GM12878 (cell line): ENCODE results near the gene OR10H3. TPM values are rescaled to one million over a fixed set of nuclear protein-coding genes. Genes with fewer than 3 reads are reported as not detected.

Experiments
- ATAC-seq: fragments of 200-7000 bp; cut with Tn5 transposase; 3 replicates; pipeline ENCODE4 v1.9.1; 2020; ENCODE audit warnings: mild to moderate bottlenecking, moderate library complexity
- BruUV-seq: library from RNA; stranded (reverse); fragments of 400-500 nt; replicated peaks from 2 replicates; lab custom pipeline; 2021; lab: Mats Ljungman, UMichigan
- CTCF ChIA-PET: fragments of 300-600 bp; sonication (Branson Sonifier 250); formaldehyde crosslinking; extraction: SDS; loops from one replicate; lab custom pipeline; 2021; ENCODE audit warnings: inconsistent platforms; lab: Yijun Ruan, JAX
- POLR2A ChIA-PET: fragments of 350-600 bp; formaldehyde crosslinking; extraction: SDS; loops from one replicate; lab custom pipeline; 2021; ENCODE audit warnings: inconsistent platforms; lab: Charles Lee
- RAD21 ChIA-PET: fragments of 300-600 bp; sonication (Branson Sonifier 250); formaldehyde crosslinking; loops from one replicate; lab custom pipeline; 2023; ENCODE audit warnings: antibody characterized with exemption; ENCODE audit not compliant: unreplicated experiment; lab: Charles Lee
- SMC1A ChIA-PET: fragments of 300-600 bp; sonication (Branson Sonifier 250); formaldehyde crosslinking; loops from one replicate; lab custom pipeline; 2023; ENCODE audit not compliant: unreplicated experiment, uncharacterized antibody; lab: Charles Lee
- DNase-seq: peaks from one replicate; pipeline ENCODE4 v3.0.0-alpha.2; 2011; ENCODE audit warnings: low read depth, low spot score
- FAIRE-seq: peaks from 3 replicates; lab custom pipeline; 2011; peaks lifted over from hg19 to GRCh38; lab: Jason Lieb, UNC
- H2AFZ ChIP-seq: 2 replicates; pipeline ENCODE4 v1.6.0; 2011; ENCODE audit warnings: low read depth, low read length, control low read depth; ENCODE audit not compliant: control insufficient read depth
- H3K27ac ChIP-seq: 2 replicates; pipeline ENCODE4 v1.5.1; 2011; ENCODE audit warnings: control low read depth; ENCODE audit not compliant: control insufficient read depth, insufficient read depth
- H3K27me3 ChIP-seq, 2 experiments: replicated peaks in 1 of 2; 2 replicates each; pipeline versions ENCODE4 v1.6.0 to v1.6.1; 2011; ENCODE audit warnings: low read length in 1 of 2; ENCODE audit not compliant: control insufficient read depth in 2 of 2, insufficient read depth in 2 of 2
- H3K36me3 ChIP-seq, 2 experiments: 2 replicates each; pipeline ENCODE4 v1.5.1; 2011; ENCODE audit warnings: low read length in 1 of 2; ENCODE audit not compliant: control insufficient read depth in 2 of 2, insufficient read depth in 2 of 2
- H3K4me1 ChIP-seq: 2 replicates; pipeline ENCODE4 v1.6.1; 2011; ENCODE audit warnings: mild to moderate bottlenecking, low read length, moderate library complexity, mixed read lengths; ENCODE audit not compliant: control insufficient read depth, insufficient read depth
- H3K4me2 ChIP-seq: 2 replicates; pipeline ENCODE4 v1.6.0; 2011; ENCODE audit warnings: control low read depth; ENCODE audit not compliant: control insufficient read depth, insufficient read depth
- H3K4me3 ChIP-seq: fragments of 200-600 bp; sonication (generic); 2 replicates; pipeline ENCODE4 v1.5.1; 2016
- H3K79me2 ChIP-seq: 2 replicates; pipeline ENCODE4 v1.6.0; 2011; ENCODE audit warnings: low read length; ENCODE audit not compliant: control insufficient read depth, insufficient read depth
- H3K9ac ChIP-seq: 2 replicates; pipeline ENCODE4 v1.8.0; 2011; ENCODE audit warnings: low read length, control low read depth, mixed read lengths; ENCODE audit not compliant: control insufficient read depth, insufficient read depth
- H3K9me3 ChIP-seq: replicated peaks from 3 replicates; pipeline ENCODE4 v1.5.1; 2011; ENCODE audit warnings: mild to moderate bottlenecking, low read length; ENCODE audit not compliant: control insufficient read depth, insufficient read depth
- H4K20me1 ChIP-seq: 2 replicates; pipeline ENCODE4 v1.6.0; 2011; ENCODE audit not compliant: control insufficient read depth, insufficient read depth
- BHLHE40 ChIP-seq, 2 experiments: fragments of 450-650 bp in 1 of 2; IDR thresholded peaks; 2 replicates each; pipeline ENCODE4 v1.6.1; 2011 to 2017; ENCODE audit warnings: low read depth in 2 of 2, borderline replicate concordance in 1 of 2, improper control_type of control experiment in 1 of 2, low read length in 1 of 2, mild to moderate bottlenecking in 1 of 2
- CHD4 ChIP-seq: fragments of 200-600 bp; sonication (generic); IDR thresholded peaks from 2 replicates; pipeline ENCODE4 v1.6.1; 2016; ENCODE audit warnings: mild to moderate bottlenecking
- FOXK2 ChIP-seq: fragments of 450-650 bp; IDR thresholded peaks from 2 replicates; pipeline ENCODE4 v1.6.1; 2017; ENCODE audit warnings: mild to moderate bottlenecking, moderate library complexity
- MEF2A ChIP-seq: IDR thresholded peaks from 2 replicates; pipeline ENCODE4 v1.6.1; 2011; ENCODE audit warnings: low read depth, mild to moderate bottlenecking, low read length, moderate library complexity; ENCODE audit not compliant: insufficient read depth
- NFYA ChIP-seq: IDR thresholded peaks from 2 replicates; pipeline ENCODE4 v1.6.1; 2011; ENCODE audit warnings: low read depth, mild to moderate bottlenecking, low read length, improper control_type of control experiment, borderline replicate concordance
- PML ChIP-seq: IDR thresholded peaks from 2 replicates; pipeline ENCODE4 v1.6.1; 2012; ENCODE audit warnings: low read length, inconsistent platforms
- RBBP5 ChIP-seq: fragments of 200-600 bp; sonication (generic); conservative IDR thresholded peaks from 2 replicates; pipeline ENCODE4 v1.6.1; 2016
- SIX5 ChIP-seq: IDR thresholded peaks from 2 replicates; pipeline ENCODE4 v1.6.1; 2011; ENCODE audit warnings: mild to moderate bottlenecking, low read depth, low read length, moderate library complexity; ENCODE audit not compliant: severe bottlenecking
- TAF1 ChIP-seq: IDR thresholded peaks from 2 replicates; pipeline ENCODE4 v1.6.1; 2011; ENCODE audit warnings: mild to moderate bottlenecking, low read depth, low read length, borderline replicate concordance
- TCF12 ChIP-seq: IDR thresholded peaks from 2 replicates; pipeline ENCODE4 v1.6.1; 2011; ENCODE audit warnings: low read depth, mild to moderate bottlenecking, low read length
- ZNF207 ChIP-seq: fragments of 450-650 bp; IDR thresholded peaks from 2 replicates; pipeline ENCODE4 v1.6.1; 2014; ENCODE audit warnings: antibody characterized with exemption, mild to moderate bottlenecking, borderline replicate concordance
- WGBS: methylation state at CpG from one replicate; pipeline ENCODE4 v1.1.6; 2016; ENCODE audit warnings: low lambda C conversion rate; ENCODE audit not compliant: insufficient replicate concordance, insufficient coverage; ENCODE audit errors: missing lambda C conversion rate; 5-methylcytosine and 5-hydroxymethylcytosine counted together
- in situ Hi-C: fragments of 300-500 bp; cut with MboI; formaldehyde crosslinking; loops from 9 replicates; pipeline ENCODE4 v1.14.3; 2018; ENCODE audit warnings: mixed read lengths
- intact Hi-C: fragments of 100-400 bp; cut with micrococcal nuclease; formaldehyde crosslinking; loops from one replicate; pipeline ENCODE4 v1.14.2; 2022; ENCODE audit not compliant: unreplicated experiment
- polyA plus RNA-seq, 11 experiments: library from polyadenylated mRNA; depleted of rRNA in 4 of 11; unstranded in 6 of 11; stranded (reverse) in 5 of 11; fragments of >200 nt; fragmentation: Nextera tagmentation in 4 of 11; fragmentation: Illumina TruSeq in 1 of 11; extraction: Ambion mirVana in 4 of 11; extraction: Trizol in 1 of 11; gene quantifications; 1 replicate in 1 of 11; 2 replicates in 10 of 11; pipeline versions ENCODE4 v1.2.1 to v1.2.3, GENCODE V29; 2011 to 2016; ENCODE audit warnings: inconsistent platforms in 2 of 11, missing spikeins in 2 of 11, low read depth in 1 of 11
- total RNA-seq, 4 experiments: library from RNA; depleted of rRNA in 3 of 4; stranded (reverse); fragments of >200 nt in 3 of 4; fragmentation: Illumina TruSeq in 1 of 4; extraction: Trizol in 1 of 4; gene quantifications; 2 replicates each; pipeline versions ENCODE4 v1.2.1 to v1.2.3, GENCODE V29; 2013 to 2021
- TF ChIP-seq, protein P1 (sequence below): fragments of 450-650 bp; IDR thresholded peaks from 2 replicates; pipeline ENCODE4 v1.6.1; 2018; ENCODE audit warnings: mild to moderate bottlenecking, low read depth, moderate library complexity; ENCODE audit not compliant: partially characterized antibody
- TF ChIP-seq, protein P2 (sequence below): fragments of 450-650 bp; IDR thresholded peaks from 2 replicates; pipeline ENCODE4 v1.6.1; 2017; ENCODE audit warnings: mild to moderate bottlenecking
- TF ChIP-seq, protein P3 (sequence below): IDR thresholded peaks from 2 replicates; pipeline ENCODE4 v1.6.1; 2012; ENCODE audit warnings: mild to moderate bottlenecking, low read depth, low read length

Gene OR10H3
- total and polyA plus RNA-seq, 10 of the 15 experiments (the other 5 are each of a cell fraction or from before 2014, with no cell fraction given), result not detected

DNA sequence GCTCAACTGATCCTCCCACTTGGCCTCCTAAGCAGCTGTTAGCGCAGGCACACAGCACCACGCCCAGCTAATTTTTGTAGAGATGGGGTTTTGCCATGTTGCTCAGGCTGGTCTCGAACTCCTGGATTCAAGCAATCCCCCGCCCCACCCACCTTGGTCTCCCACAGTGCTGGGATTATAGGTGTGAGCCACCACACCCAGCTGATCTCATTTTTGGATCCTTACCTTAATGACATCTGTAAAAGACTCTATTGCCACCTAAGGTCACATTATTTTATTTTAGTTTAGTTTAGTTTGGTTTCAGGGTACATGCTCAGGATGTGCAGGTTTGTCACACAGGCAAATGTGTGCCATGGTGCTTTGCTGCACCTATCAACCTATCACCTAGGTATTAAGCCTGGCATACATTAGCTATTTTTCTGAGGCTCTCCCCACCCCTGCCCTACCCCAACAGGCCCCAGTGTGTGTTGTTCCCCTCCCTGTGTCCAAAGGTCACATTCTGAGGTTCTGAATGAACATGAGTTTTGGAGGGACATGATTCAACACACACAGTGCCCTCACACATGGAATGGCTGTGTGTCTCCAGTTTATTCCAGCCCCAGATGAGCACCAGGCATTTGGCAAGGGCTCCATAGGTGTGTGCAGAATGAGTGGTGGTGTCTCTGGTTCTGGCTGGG lies 50.9 kb downstream of the OR10H3 start:
- ChIA-PET CTCF (no interaction called here), POLR2A (no interaction called here), SMC1A (no interaction called here), RAD21 (no interaction called here)
- WGBS, result 0% methylated on average over 4 of the region's 4 CpGs
- Histone ChIP-seq H2AFZ (no peak overlapping the region), H3K9me3 (no peaks in the 10 kb centered on the region), H3K79me2 (no peaks in the 10 kb centered on the region), H3K9ac (no peak overlapping the region), H3K4me2 (no peak overlapping the region), H3K36me3 (no peaks in the 10 kb centered on the region), H3K4me1 (no peaks in the 10 kb centered on the region), H4K20me1 (no peaks in the 10 kb centered on the region), H3K27ac (no peak overlapping the region), H3K27me3 (no peaks in the 10 kb centered on the region), H3K4me3 (no peak overlapping the region)
- in situ Hi-C loops (no loop called here), intact Hi-C loops (no loop called here)
- no TSS peak for BruUV-seq
- DNase-seq (no peak), FAIRE-seq (no peak), ATAC-seq (no peak)
- TF ChIP-seq ZNF207 (no peak), MEF2A (no peak), CHD4 (no peak), FOXK2 (no peak), RBBP5 (no peak), TAF1 (no peak), PML (no peak), BHLHE40 (IDR thresholded peaks at IDR 0.05; ENCODE audit: borderline replicate concordance in 1 of 2, low read depth in 2 of 2, low read length in 1 of 2) (no peak), SIX5 (no peak), TCF12 (no peak), NFYA (no peak)
- TF ChIP-seq, protein P1, sequence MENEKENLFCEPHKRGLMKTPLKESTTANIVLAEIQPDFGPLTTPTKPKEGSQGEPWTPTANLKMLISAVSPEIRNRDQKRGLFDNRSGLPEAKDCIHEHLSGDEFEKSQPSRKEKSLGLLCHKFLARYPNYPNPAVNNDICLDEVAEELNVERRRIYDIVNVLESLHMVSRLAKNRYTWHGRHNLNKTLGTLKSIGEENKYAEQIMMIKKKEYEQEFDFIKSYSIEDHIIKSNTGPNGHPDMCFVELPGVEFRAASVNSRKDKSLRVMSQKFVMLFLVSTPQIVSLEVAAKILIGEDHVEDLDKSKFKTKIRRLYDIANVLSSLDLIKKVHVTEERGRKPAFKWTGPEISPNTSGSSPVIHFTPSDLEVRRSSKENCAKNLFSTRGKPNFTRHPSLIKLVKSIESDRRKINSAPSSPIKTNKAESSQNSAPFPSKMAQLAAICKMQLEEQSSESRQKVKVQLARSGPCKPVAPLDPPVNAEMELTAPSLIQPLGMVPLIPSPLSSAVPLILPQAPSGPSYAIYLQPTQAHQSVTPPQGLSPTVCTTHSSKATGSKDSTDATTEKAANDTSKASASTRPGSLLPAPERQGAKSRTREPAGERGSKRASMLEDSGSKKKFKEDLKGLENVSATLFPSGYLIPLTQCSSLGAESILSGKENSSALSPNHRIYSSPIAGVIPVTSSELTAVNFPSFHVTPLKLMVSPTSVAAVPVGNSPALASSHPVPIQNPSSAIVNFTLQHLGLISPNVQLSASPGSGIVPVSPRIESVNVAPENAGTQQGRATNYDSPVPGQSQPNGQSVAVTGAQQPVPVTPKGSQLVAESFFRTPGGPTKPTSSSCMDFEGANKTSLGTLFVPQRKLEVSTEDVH, result no peak
- TF ChIP-seq, protein P2, sequence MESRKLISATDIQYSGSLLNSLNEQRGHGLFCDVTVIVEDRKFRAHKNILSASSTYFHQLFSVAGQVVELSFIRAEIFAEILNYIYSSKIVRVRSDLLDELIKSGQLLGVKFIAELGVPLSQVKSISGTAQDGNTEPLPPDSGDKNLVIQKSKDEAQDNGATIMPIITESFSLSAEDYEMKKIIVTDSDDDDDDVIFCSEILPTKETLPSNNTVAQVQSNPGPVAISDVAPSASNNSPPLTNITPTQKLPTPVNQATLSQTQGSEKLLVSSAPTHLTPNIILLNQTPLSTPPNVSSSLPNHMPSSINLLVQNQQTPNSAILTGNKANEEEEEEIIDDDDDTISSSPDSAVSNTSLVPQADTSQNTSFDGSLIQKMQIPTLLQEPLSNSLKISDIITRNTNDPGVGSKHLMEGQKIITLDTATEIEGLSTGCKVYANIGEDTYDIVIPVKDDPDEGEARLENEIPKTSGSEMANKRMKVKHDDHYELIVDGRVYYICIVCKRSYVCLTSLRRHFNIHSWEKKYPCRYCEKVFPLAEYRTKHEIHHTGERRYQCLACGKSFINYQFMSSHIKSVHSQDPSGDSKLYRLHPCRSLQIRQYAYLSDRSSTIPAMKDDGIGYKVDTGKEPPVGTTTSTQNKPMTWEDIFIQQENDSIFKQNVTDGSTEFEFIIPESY, result no peak
- TF ChIP-seq, protein P3, sequence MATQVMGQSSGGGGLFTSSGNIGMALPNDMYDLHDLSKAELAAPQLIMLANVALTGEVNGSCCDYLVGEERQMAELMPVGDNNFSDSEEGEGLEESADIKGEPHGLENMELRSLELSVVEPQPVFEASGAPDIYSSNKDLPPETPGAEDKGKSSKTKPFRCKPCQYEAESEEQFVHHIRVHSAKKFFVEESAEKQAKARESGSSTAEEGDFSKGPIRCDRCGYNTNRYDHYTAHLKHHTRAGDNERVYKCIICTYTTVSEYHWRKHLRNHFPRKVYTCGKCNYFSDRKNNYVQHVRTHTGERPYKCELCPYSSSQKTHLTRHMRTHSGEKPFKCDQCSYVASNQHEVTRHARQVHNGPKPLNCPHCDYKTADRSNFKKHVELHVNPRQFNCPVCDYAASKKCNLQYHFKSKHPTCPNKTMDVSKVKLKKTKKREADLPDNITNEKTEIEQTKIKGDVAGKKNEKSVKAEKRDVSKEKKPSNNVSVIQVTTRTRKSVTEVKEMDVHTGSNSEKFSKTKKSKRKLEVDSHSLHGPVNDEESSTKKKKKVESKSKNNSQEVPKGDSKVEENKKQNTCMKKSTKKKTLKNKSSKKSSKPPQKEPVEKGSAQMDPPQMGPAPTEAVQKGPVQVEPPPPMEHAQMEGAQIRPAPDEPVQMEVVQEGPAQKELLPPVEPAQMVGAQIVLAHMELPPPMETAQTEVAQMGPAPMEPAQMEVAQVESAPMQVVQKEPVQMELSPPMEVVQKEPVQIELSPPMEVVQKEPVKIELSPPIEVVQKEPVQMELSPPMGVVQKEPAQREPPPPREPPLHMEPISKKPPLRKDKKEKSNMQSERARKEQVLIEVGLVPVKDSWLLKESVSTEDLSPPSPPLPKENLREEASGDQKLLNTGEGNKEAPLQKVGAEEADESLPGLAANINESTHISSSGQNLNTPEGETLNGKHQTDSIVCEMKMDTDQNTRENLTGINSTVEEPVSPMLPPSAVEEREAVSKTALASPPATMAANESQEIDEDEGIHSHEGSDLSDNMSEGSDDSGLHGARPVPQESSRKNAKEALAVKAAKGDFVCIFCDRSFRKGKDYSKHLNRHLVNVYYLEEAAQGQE, result no peak
